Tibial artery (tissue), 4 donors: ENCODE data around the gene ATP2B2.
A peak's percentile ranks its signal among the peaks of the same experiment; 100 is the strongest.

Experiments used
- DNase-seq, 2 donors: peaks; one replicate each; pipeline ENCODE4 v3.0.0-alpha.2; 2019
- H3K27ac ChIP-seq, 2 donors: fragments of 200-600 bp; sonication (generic) in 1 of 2; 1 replicate in 1 of 2; 2 replicates in 1 of 2; pipeline ENCODE4 v1.5.1; 2018 to 2019; ENCODE audit warnings: mild to moderate bottlenecking in 1 of 2
- H3K27me3 ChIP-seq, 2 donors: fragments of 200-600 bp; sonication (generic) in 1 of 2; one replicate each; pipeline versions ENCODE4 v1.5.1 to v1.6.0; 2016 to 2019
- H3K36me3 ChIP-seq, 3 donors: fragments of 200-600 bp; sonication (generic) in 2 of 3; one replicate each; pipeline ENCODE4 v1.5.1; 2016 to 2019; ENCODE audit warnings: mild to moderate bottlenecking in 2 of 3
- H3K4me1 ChIP-seq, 4 donors: fragments of 200-600 bp; sonication (generic) in 2 of 4; 1 replicate in 3 of 4; 2 replicates in 1 of 4; pipeline ENCODE4 v1.5.1; 2016 to 2019
- H3K4me3 ChIP-seq, 2 donors: fragments of 200-600 bp; sonication (generic) in 1 of 2; 1 replicate in 1 of 2; 2 replicates in 1 of 2; pipeline ENCODE4 v1.5.1; 2018 to 2019; ENCODE audit warnings: mild to moderate bottlenecking in 2 of 2
- H3K9me3 ChIP-seq, 3 donors: fragments of 200-600 bp; sonication (generic) in 1 of 3; one replicate each; pipeline ENCODE4 v1.5.1; 2016 to 2019
- CTCF ChIP-seq, 2 experiments: fragments of 200-600 bp in 1 of 2; fragments of 450-650 bp in 1 of 2; IDR thresholded peaks; one replicate each; pipeline ENCODE4 v1.5.1; 2017 to 2019; ENCODE audit warnings: antibody characterized with exemption in 2 of 2, mild to moderate bottlenecking in 1 of 2, moderate library complexity in 1 of 2
- intact Hi-C: fragments of 100-400 bp; cut with DNase I; formaldehyde crosslinking; loops from one replicate; pipeline ENCODE4 v1.15.0; 2023; ENCODE audit warnings: low total_unique reads

Gene ATP2B2

GRCh38 chr3:10358309-10358980 is 146.9 kb downstream of the ATP2B2 start:
- no peak for DNase-seq
- intact Hi-C loops: no loop called here
- no peak overlapping the region for H3K4me3 ChIP-seq
- peaks cover 0 to 18% (median 9%) of the 10 kb centered on the region in 4 donors for H3K4me1 ChIP-seq
- H3K36me3 ChIP-seq: no peaks in the 10 kb centered on the region
- H3K27ac ChIP-seq: no peak overlapping the region
- peaks cover 0 to 4% (median 3%) of the 10 kb centered on the region in 3 donors for H3K9me3 ChIP-seq
- H3K27me3 ChIP-seq: peaks cover 0 to 5% of the 10 kb centered on the region in 2 donors
- TF ChIP-seq CTCF (IDR thresholded peaks at IDR 0.05): no peak

- Histone ChIP-seq H3K27ac (peak overlapping the region in 1 of 2 donors; percentile 11), H3K27me3 (peaks cover 0 to 8% of the 10 kb centered on the region in 2 donors), H3K4me3 (no peak overlapping the region), H3K4me1 (peaks cover 0 to 18% (median 9%) of the 10 kb centered on the region in 4 donors), H3K9me3 (peaks cover 0 to 4% (median 0%) of the 10 kb centered on the region in 3 donors), H3K36me3 (no peaks in the 10 kb centered on the region)
- peak; percentile 47 to 83 for DNase-seq
- intact Hi-C loops: no loop called here
- no peak for TF ChIP-seq CTCF (IDR thresholded peaks at IDR 0.05)
Observed at GRCh38 chr3:10357592-10358308, 147.6 kb downstream of the ATP2B2 start.

- no peak for DNase-seq
- Histone ChIP-seq H3K4me3 (no peak overlapping the region), H3K36me3 (no peaks in the 10 kb centered on the region), H3K27me3 (peaks cover 0 to 8% of the 10 kb centered on the region in 2 donors), H3K4me1 (peaks cover 0 to 18% (median 9%) of the 10 kb centered on the region in 4 donors), H3K9me3 (peaks cover 0 to 4% (median 0%) of the 10 kb centered on the region in 3 donors), H3K27ac (no peak overlapping the region)
- TF ChIP-seq CTCF (IDR thresholded peaks at IDR 0.05): no peak
- intact Hi-C loops: no loop called here
Observed at GRCh38 chr3:10357095-10357494, 148.3 kb downstream of the ATP2B2 start.

GRCh38 chr3:10356461-10356981 is 148.9 kb downstream of the ATP2B2 start:
- H3K4me1 ChIP-seq: peaks cover 0 to 18% (median 9%) of the 10 kb centered on the region in 4 donors
- no peak overlapping the region for H3K27ac ChIP-seq
- no peak for DNase-seq
- peaks cover 0 to 4% of the 10 kb centered on the region in 2 donors for H3K27me3 ChIP-seq
- no peak for TF ChIP-seq CTCF (IDR thresholded peaks at IDR 0.05)
- H3K9me3 ChIP-seq: peaks cover 0 to 4% (median 0%) of the 10 kb centered on the region in 3 donors
- no peak overlapping the region for H3K4me3 ChIP-seq
- no peaks in the 10 kb centered on the region for H3K36me3 ChIP-seq
- intact Hi-C loops: no loop called here

GRCh38 chr3:10354361-10355015 is 150.9 kb downstream of the ATP2B2 start:
- Histone ChIP-seq H3K36me3 (no peaks in the 10 kb centered on the region), H3K4me1 (peaks cover 0 to 18% (median 9%) of the 10 kb centered on the region in 4 donors), H3K27me3 (peaks cover 0 to 6% of the 10 kb centered on the region in 2 donors), H3K27ac (no peak overlapping the region), H3K4me3 (no peak overlapping the region), H3K9me3 (no peaks in the 10 kb centered on the region)
- intact Hi-C loops: no loop called here
- DNase-seq: no peak
- no peak for TF ChIP-seq CTCF (IDR thresholded peaks at IDR 0.05)
